Chondrocyte (in vitro differentiated cells): ENCODE data around the gene PSENEN. TPM values are rescaled to one million over a fixed set of nuclear protein-coding genes. Genes with fewer than 3 reads are reported as not detected.
A peak's percentile ranks its signal among the peaks of the same experiment; 100 is the strongest.

ENCODE experiments used
- DNase-seq: peaks from one replicate; pipeline ENCODE4 v3.0.0; 2021; ENCODE audit warnings: mixed read lengths, low spot score
- H3K27ac Mint-ChIP-seq: one replicate; pipeline ENCODE4 v1.8.0; 2021; ENCODE audit warnings: mild to moderate bottlenecking, moderate library complexity, mixed read lengths; ENCODE audit not compliant: unreplicated experiment
- H3K27me3 Mint-ChIP-seq: 2 replicates; pipeline ENCODE4 v1.8.0; 2021; ENCODE audit warnings: low read depth, mixed read lengths
- H3K36me3 Mint-ChIP-seq: 2 replicates; pipeline ENCODE4 v1.8.0; 2021; ENCODE audit warnings: low read depth, mixed read lengths
- H3K4me1 Mint-ChIP-seq: 2 replicates; pipeline ENCODE4 v1.8.0; 2021; ENCODE audit warnings: low read depth, mild to moderate bottlenecking, mixed read lengths
- H3K4me3 Mint-ChIP-seq: one replicate; pipeline ENCODE4 v1.8.0; 2021; ENCODE audit warnings: mild to moderate bottlenecking, moderate library complexity, mixed read lengths; ENCODE audit not compliant: unreplicated experiment
- H3K9me3 Mint-ChIP-seq: 2 replicates; pipeline ENCODE4 v1.8.0; 2021; ENCODE audit warnings: low read depth, mixed read lengths
- total RNA-seq: library from RNA; stranded (reverse); gene quantifications from 3 replicates; pipeline ENCODE4 v1.2.1, GENCODE V29; 2021
- TF ChIP-seq, protein P1 (sequence below): fragments of 200-600 bp; sonication (generic); IDR thresholded peaks from 2 replicates; pipeline ENCODE4 v1.5.0; 2021; ENCODE audit warnings: antibody characterized with exemption, mild to moderate bottlenecking, moderate library complexity

Gene PSENEN
- total RNA-seq, 1 donor from 2014 or later: 59.9 TPM

DNA sequence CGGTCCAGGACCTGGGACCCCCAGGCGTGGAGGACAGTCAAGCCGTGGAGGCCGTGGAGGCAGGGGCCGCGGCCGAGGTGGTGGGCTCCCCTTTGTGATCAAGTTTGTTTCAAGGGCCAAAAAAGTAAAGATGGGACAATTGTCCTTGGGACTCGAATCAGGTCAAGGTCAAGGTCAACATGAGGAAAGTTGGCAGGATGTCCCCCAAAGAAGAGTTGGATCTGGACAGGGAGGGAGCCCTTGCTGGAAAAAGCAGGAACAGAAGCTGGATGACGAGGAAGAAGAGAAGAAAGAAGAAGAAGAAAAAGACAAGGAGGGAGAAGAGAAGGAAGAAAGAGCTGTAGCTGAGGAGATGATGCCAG, 25.3 kb upstream of the PSENEN start:
- Mint-ChIP-seq H3K4me3 (no peak overlapping the region), H3K36me3 (peaks cover 21% of the 10 kb centered on the region), H3K27me3 (no peaks in the 10 kb centered on the region), H3K4me1 (peaks cover 26% of the 10 kb centered on the region), H3K27ac (no peak overlapping the region), H3K9me3 (no peaks in the 10 kb centered on the region)
- no peak for DNase-seq
- TF ChIP-seq, protein P1, sequence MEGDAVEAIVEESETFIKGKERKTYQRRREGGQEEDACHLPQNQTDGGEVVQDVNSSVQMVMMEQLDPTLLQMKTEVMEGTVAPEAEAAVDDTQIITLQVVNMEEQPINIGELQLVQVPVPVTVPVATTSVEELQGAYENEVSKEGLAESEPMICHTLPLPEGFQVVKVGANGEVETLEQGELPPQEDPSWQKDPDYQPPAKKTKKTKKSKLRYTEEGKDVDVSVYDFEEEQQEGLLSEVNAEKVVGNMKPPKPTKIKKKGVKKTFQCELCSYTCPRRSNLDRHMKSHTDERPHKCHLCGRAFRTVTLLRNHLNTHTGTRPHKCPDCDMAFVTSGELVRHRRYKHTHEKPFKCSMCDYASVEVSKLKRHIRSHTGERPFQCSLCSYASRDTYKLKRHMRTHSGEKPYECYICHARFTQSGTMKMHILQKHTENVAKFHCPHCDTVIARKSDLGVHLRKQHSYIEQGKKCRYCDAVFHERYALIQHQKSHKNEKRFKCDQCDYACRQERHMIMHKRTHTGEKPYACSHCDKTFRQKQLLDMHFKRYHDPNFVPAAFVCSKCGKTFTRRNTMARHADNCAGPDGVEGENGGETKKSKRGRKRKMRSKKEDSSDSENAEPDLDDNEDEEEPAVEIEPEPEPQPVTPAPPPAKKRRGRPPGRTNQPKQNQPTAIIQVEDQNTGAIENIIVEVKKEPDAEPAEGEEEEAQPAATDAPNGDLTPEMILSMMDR: no peak

DNA sequence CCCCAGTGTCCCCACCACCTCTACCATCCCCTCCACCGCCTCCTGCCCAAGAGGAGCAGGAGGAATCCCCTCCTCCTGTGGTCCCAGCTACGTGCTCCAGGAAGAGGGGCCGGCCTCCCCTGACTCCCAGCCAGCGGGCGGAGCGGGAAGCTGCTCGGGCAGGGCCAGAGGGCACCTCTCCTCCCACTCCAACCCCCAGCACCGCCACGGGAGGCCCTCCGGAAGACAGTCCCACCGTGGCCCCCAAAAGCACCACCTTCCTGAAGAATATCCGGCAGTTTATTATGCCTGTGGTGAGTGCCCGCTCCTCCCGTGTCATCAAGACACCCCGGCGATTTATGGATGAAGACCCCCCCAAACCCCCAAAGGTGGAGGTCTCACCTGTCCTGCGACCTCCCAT, 24.8 kb upstream of the PSENEN start:
- Mint-ChIP-seq H3K27me3 (no peaks in the 10 kb centered on the region), H3K4me3 (no peak overlapping the region), H3K36me3 (peaks cover 26% of the 10 kb centered on the region), H3K9me3 (no peaks in the 10 kb centered on the region), H3K27ac (no peak overlapping the region), H3K4me1 (peaks cover 26% of the 10 kb centered on the region)
- TF ChIP-seq, protein P1: no peak
- peak; percentile 89 for DNase-seq

DNA sequence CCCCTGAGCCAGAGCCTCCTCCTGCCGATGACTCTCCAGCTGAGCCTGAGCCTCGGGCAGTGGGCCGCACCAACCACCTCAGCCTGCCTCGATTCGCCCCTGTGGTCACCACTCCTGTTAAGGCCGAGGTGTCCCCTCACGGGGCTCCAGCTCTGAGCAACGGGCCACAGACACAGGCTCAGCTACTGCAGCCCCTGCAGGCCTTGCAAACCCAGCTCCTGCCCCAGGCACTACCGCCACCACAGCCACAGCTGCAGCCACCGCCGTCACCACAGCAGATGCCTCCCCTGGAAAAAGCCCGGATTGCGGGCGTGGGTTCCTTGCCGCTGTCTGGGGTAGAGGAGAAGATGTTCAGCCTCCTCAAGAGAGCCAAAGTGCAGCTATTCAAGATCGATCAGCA, 24.1 kb upstream of the PSENEN start:
- DNase-seq: peak; percentile 81
- Mint-ChIP-seq H3K9me3 (no peaks in the 10 kb centered on the region), H3K4me3 (no peak overlapping the region), H3K27ac (no peak overlapping the region), H3K4me1 (peaks cover 19% of the 10 kb centered on the region), H3K36me3 (peaks cover 34% of the 10 kb centered on the region), H3K27me3 (no peaks in the 10 kb centered on the region)
- TF ChIP-seq, protein P1: no peak

- H3K27me3 Mint-ChIP-seq: no peaks in the 10 kb centered on the region
- no peak overlapping the region for H3K4me3 Mint-ChIP-seq
- peaks cover 37% of the 10 kb centered on the region for H3K36me3 Mint-ChIP-seq
- peaks cover 14% of the 10 kb centered on the region for H3K4me1 Mint-ChIP-seq
- no peak overlapping the region for H3K27ac Mint-ChIP-seq
- no peaks in the 10 kb centered on the region for H3K9me3 Mint-ChIP-seq
- TF ChIP-seq, protein P1: no peak
- no peak for DNase-seq
These were observed 23.0 kb upstream of the PSENEN start for GRCh38 chr19:35722461-35722860.

GRCh38 chr19:35722897-35723296, 22.6 kb upstream of the PSENEN start:
- Mint-ChIP-seq H3K9me3 (no peaks in the 10 kb centered on the region), H3K27me3 (no peaks in the 10 kb centered on the region), H3K36me3 (peaks cover 39% of the 10 kb centered on the region), H3K4me1 (peaks cover 14% of the 10 kb centered on the region), H3K4me3 (no peak overlapping the region), H3K27ac (no peak overlapping the region)
- DNase-seq: no peak
- TF ChIP-seq, protein P1: no peak
